ENCODE measurements around the gene GOLGA5. TPM values are rescaled to one million over a fixed set of nuclear protein-coding genes. Genes with fewer than 3 reads are reported as not detected.

Gene GOLGA5
- total and polyA plus RNA-seq, 2 of the 13 experiments (the other 11 are each of a cell fraction or from before 2014, with no cell fraction given), result 31.0 to 40.0 TPM

- TF ChIP-seq HNF1B (CRISPR knock-in tag; IDR thresholded peaks at IDR 0.05) (peak; percentile 67), NR1H2 (CRISPR knock-in tag; IDR thresholded peaks at IDR 0.05; ENCODE audit: borderline replicate concordance, low read depth) (no peak), ZNF674 (CRISPR knock-in tag; IDR thresholded peaks at IDR 0.05; ENCODE audit: low read depth) (no peak), ZNF414 (CRISPR knock-in tag; IDR thresholded peaks at IDR 0.05) (no peak), ARNTL (CRISPR knock-in tag; IDR thresholded peaks at IDR 0.05) (0 out of 2 replicates have a peak, but pooled peaks have one; percentile 46), HDAC2 (CRISPR knock-in tag; IDR thresholded peaks at IDR 0.05) (peak; percentile 28; the same call in 1 of the 2 replicates), PRDM15 (CRISPR knock-in tag; IDR thresholded peaks at IDR 0.05) (no peak), ZMYM2 (CRISPR knock-in tag; IDR thresholded peaks at IDR 0.05) (no peak), STAT6 (CRISPR knock-in tag; IDR thresholded peaks at IDR 0.05; ENCODE audit: borderline replicate concordance) (0 out of 2 replicates have a peak, but pooled peaks have one; percentile 27), ATM (IDR thresholded peaks at IDR 0.05; ENCODE audit: borderline replicate concordance) (no peak), THYN1 (CRISPR knock-in tag; IDR thresholded peaks at IDR 0.05; ENCODE audit: borderline replicate concordance, low read depth) (no peak), RNF219 (CRISPR knock-in tag; IDR thresholded peaks at IDR 0.05) (no peak), ZNF790 (CRISPR knock-in tag; IDR thresholded peaks at IDR 0.05; ENCODE audit: borderline replicate concordance) (0 out of 2 replicates have a peak, but pooled peaks have one; percentile 78), ARID2 (CRISPR knock-in tag; IDR thresholded peaks at IDR 0.05; ENCODE audit: borderline replicate concordance) (0 out of 2 replicates have a peak, but pooled peaks have one; percentile 50), ZNF720 (CRISPR knock-in tag; IDR thresholded peaks at IDR 0.05) (no peak), CEBPG (CRISPR knock-in tag; IDR thresholded peaks at IDR 0.05) (no peak), CENPT (CRISPR knock-in tag; IDR thresholded peaks at IDR 0.05; ENCODE audit: low read depth) (no peak), ZNF572 (CRISPR knock-in tag; IDR thresholded peaks at IDR 0.05) (peak; percentile 37; the same call in 1 of the 2 replicates)
Observed at GRCh38 chr14:92748259-92749016, 45.7 kb upstream of the GOLGA5 start, which contains the start of gene LGMN (continued).

Measured in HepG2 (cell line).